Right lobe of liver (tissue), 4 donors: ENCODE measurements around the gene TCHH.

Experiments
- POLR2A ChIP-seq: fragments of 450-650 bp; IDR thresholded peaks from one replicate; pipeline ENCODE4 v1.6.1; 2017; ENCODE audit warnings: antibody characterized with exemption, mild to moderate bottlenecking
- TF ChIP-seq, protein P1 (sequence below), 4 donors: fragments of 200-600 bp in 3 of 4; fragments of 450-650 bp in 1 of 4; IDR thresholded peaks; one replicate each; pipeline versions ENCODE4 v1.5.1 to v1.8.0; 2016 to 2022; ENCODE audit warnings: antibody characterized with exemption in 4 of 4, mild to moderate bottlenecking in 2 of 4
- donor health status: DM: no; HTN: no; CAD: no.
- donor health status: DM: no; HTN: no; CAD: no.
- donor health status: DM: no; HTN: yes; CAD: no.

GRCh38 chr1:152109231-152109997 is 5.8 kb downstream of the TCHH start:
- TF ChIP-seq, protein P1, sequence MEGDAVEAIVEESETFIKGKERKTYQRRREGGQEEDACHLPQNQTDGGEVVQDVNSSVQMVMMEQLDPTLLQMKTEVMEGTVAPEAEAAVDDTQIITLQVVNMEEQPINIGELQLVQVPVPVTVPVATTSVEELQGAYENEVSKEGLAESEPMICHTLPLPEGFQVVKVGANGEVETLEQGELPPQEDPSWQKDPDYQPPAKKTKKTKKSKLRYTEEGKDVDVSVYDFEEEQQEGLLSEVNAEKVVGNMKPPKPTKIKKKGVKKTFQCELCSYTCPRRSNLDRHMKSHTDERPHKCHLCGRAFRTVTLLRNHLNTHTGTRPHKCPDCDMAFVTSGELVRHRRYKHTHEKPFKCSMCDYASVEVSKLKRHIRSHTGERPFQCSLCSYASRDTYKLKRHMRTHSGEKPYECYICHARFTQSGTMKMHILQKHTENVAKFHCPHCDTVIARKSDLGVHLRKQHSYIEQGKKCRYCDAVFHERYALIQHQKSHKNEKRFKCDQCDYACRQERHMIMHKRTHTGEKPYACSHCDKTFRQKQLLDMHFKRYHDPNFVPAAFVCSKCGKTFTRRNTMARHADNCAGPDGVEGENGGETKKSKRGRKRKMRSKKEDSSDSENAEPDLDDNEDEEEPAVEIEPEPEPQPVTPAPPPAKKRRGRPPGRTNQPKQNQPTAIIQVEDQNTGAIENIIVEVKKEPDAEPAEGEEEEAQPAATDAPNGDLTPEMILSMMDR (IDR thresholded peaks at IDR 0.05): no peak
- TF ChIP-seq POLR2A: no peak
